Measurements from ENCODE around the gene TBC1D22A.

Gene TBC1D22A

DNA sequence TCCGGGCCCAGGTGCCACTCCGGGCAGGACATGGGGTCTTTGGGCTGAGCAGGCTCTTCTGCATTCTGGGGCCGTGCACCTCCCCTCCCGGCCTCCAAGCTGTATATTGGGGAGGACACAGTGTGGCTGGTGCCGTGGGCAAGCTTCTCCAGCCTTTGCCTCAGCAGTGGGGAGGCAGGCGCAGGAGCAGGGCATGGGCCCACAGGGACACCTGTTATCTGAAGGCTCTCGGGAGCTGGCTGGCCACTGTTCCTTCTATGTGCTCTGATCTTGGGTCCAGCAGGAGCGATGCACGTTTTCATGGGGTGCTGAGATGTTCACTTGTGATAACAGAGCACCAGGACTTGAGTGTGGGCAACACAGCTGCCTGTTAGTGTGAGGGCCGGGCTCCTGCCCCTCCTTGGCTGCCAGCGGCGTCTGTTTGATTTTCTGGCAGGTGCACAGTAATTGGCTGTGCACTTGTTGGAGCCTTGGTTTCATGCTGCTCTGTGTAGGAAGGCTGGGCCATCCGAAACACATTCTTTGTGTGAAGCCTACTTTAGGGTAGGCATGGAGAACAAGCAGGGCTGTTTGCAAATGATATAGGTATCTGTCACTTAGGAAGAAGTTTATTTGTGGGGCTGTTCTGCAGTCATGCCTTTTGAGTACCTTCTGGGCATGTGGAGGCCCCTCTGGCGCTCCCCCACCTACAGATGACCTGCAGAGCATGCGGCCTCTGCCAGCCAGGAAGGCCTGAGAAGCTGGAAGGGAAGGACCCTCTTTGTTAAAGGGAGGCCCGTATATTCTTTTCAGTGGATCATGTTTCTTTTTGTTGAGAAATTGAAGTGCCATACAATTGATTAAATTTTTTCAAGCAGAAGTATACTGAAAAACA lies 201.5 kb downstream of the TBC1D22A start:
- H3K9me3 Mint-ChIP-seq: no peaks in the 10 kb centered on the region
- ATAC-seq (replicated peaks): no peak
- H3K27ac Mint-ChIP-seq: no peak overlapping the region
- H3K4me1 Mint-ChIP-seq: peaks cover 34 to 48% of the 10 kb centered on the region in 2 donors
- DNase-seq: no peak
- H3K27me3 Mint-ChIP-seq: no peaks in the 10 kb centered on the region
- no peak overlapping the region for H3K4me3 Mint-ChIP-seq
- peaks cover 31 to 32% of the 10 kb centered on the region in 2 donors for H3K36me3 Mint-ChIP-seq

DNA sequence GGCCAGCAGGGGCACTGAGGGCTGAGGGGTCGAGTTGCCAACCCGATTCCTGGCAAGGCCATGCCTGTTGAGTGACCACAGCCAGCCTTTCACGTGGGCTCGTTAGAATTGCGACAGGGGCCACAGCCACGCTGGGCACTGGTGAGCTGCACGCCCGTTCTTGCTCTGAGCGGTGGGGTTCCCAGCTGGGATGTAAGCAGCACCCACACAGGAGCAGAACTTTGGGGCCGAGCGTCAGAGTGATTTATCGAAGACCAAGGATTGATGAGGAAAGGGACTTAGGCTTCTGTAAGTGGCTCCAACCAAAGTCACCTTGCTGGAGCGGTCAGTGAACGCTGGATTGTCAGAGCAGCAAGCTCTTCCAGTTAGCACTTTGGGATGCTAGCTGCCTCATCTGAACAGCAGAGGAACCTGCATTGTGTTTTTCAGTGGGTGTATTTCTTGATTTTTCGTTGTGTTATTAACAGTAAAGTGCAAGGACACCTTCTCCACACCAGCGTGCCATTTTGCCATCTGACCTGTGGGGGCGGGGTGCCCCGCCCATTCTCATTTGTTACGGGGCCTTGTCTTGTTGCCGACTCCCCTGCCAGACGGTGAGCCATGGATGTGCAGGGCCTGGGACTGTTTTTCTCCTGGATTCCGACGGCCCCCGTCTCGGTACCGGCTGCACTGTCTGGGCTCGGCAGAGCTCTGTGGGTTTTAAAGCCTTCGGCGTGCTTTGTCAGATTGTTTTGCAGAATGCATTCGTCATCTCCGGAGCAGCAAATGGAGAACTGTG lies 202.5 kb downstream of the TBC1D22A start:
- ATAC-seq (replicated peaks): no peak
- no peak overlapping the region for H3K4me3 Mint-ChIP-seq
- H3K9me3 Mint-ChIP-seq: no peaks in the 10 kb centered on the region
- peaks cover 41 to 59% of the 10 kb centered on the region in 2 donors for H3K4me1 Mint-ChIP-seq
- DNase-seq: no peak
- no peaks in the 10 kb centered on the region for H3K27me3 Mint-ChIP-seq
- H3K36me3 Mint-ChIP-seq: peaks cover 28 to 29% of the 10 kb centered on the region in 2 donors
- H3K27ac Mint-ChIP-seq: no peak overlapping the region

DNA sequence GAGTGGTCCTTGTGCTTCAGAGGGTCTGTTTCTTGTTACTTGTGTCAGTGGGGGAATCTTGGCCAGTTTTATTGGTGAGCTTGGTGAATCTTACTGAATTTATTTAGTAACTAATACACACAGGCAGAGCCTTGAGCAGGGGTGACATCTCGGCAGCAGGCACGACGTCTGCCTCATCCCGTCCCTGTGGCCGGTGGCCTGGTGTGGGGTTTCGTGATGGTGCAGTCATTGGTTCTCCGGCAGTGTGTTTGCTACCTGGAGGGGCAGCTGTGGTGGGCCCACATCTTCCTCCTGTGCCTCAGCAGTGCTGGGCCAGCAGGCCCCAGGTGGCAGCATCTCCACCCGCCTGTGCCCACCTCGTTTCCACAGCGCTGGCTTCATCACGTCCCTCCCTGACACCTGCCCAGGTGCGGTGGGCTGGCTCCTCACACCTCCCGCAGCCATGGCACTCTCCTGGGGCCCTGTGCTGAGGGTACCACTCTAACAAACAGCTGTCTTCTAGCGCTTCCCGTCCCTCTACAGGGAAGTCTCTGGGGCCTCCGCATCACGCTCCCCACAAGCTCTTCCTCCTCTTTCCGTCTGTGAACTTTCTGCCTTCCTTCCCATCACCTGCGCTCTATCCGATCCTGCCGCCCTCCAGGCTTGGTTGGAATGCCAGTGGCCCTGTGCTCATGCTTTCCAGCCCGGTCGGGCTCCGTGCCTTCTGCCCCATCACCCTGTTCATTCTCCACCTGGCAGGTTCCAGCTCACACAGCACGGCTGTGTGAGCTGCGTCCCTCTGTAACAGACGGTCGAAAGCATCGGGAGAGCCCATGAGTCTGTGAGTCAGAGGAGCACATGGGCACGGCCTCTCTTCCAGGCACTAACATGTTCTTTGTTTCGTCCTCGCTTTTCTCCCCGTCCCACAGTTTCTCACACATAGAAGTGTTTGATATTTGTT lies 203.4 kb downstream of the TBC1D22A start:
- no peak overlapping the region for H3K27ac Mint-ChIP-seq
- no peak for ATAC-seq (replicated peaks)
- H3K36me3 Mint-ChIP-seq: peaks cover 28 to 33% of the 10 kb centered on the region in 2 donors

DNA sequence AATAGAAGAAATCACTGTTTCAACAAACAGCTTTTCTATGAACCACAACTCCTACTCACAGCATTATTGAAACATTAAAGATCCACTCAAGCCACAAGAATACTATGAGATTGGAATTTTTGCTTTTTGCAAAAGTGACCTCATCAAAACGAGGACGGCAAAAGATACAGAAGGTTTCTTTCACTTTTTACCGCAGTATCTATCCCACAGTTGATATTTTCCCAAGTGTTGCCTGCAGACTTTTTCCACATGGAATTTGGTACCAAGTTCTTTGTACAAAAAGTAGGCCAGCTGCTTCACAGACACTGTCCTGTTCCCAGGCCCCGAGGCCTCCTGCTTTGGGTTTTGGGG lies 204.0 kb downstream of the TBC1D22A start:
- DNase-seq (no peak), ATAC-seq (replicated peaks) (no peak)
- Mint-ChIP-seq H3K4me3 (no peak overlapping the region), H3K27ac (no peak overlapping the region), H3K4me1 (peaks cover 54 to 73% of the 10 kb centered on the region in 2 donors), H3K9me3 (no peaks in the 10 kb centered on the region), H3K36me3 (peaks cover 26 to 33% of the 10 kb centered on the region in 2 donors), H3K27me3 (no peaks in the 10 kb centered on the region)

More for the DNA sequence above, 203.4 kb downstream of the TBC1D22A start:
- DNase-seq: no peak
- Mint-ChIP-seq H3K9me3 (no peaks in the 10 kb centered on the region), H3K27me3 (no peaks in the 10 kb centered on the region), H3K4me1 (peaks cover 49 to 68% of the 10 kb centered on the region in 2 donors), H3K4me3 (no peak overlapping the region)

DNA sequence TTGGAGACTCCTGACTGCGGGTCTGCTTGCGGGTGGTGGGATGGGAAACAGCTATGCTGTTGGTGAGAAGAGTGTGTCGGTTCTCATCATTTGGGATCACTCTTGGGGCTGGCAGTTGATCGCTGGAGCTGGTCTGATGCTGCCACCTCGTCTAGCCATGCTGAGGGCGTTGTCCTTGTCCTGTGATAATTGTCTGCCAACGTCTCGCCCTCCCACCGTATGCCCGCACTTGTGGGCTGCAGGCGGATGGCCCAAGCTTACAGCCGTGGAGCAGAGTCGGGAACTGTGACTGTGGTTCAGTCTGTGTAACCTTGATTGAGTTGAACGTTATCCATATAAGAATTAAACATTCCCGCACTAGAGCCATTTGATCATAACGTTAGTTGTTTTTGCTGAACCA lies 204.4 kb downstream of the TBC1D22A start:
- Mint-ChIP-seq H3K9me3 (no peaks in the 10 kb centered on the region), H3K27ac (no peak overlapping the region), H3K4me3 (no peak overlapping the region), H3K4me1 (peaks cover 50 to 73% of the 10 kb centered on the region in 2 donors), H3K27me3 (no peaks in the 10 kb centered on the region), H3K36me3 (peaks cover 22 to 29% of the 10 kb centered on the region in 2 donors)
- DNase-seq (no peak), ATAC-seq (replicated peaks) (no peak)

DNA sequence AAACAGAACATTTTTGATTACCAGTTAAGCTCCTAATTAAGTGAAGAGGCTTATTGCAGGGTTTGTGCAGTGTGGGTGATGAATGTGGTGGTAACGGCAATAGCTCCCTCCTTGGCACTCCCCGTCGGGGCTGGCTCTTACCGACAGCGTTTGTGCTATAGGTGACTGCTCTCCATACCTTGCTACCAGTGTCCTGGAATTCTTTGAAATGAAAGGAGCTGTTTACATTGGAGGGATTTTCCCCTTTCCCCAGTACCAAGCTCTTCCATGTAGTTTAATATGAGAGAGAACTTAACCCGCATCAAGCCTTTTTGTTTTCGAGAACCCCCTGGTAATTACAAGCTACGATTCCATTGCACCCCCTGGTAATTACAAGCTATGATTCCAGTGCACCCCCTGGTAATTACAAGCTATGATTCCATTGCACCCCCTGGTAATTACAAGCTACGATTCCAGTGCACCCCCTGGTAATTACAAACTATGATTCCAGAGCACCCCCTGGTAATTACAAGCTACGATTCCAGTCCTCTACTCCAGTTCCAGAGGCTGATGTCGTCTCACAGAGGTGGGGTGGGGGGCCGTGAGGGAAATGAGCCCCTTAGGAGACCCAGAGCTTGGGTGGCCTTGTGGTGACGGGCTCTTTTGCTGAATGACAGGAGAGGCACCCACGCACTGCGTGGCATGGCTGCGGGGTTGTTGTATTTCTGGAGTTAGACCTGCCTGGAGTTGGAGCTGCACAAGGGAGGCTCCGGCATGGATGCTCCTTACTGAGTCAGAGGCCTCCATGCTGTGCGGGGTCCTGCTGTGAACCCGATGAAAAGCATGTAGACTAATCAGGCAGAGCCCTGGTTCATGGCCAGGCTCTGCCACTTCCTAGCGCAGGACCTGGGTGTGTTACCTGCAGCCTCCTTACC lies 205.3 kb downstream of the TBC1D22A start:
- Mint-ChIP-seq H3K4me1 (peaks cover 55 to 78% of the 10 kb centered on the region in 2 donors), H3K4me3 (no peak overlapping the region), H3K27me3 (no peaks in the 10 kb centered on the region), H3K9me3 (no peaks in the 10 kb centered on the region), H3K36me3 (peaks cover 25 to 30% of the 10 kb centered on the region in 2 donors), H3K27ac (no peak overlapping the region)
- no peak for ATAC-seq (replicated peaks)
- DNase-seq: no peak

DNA sequence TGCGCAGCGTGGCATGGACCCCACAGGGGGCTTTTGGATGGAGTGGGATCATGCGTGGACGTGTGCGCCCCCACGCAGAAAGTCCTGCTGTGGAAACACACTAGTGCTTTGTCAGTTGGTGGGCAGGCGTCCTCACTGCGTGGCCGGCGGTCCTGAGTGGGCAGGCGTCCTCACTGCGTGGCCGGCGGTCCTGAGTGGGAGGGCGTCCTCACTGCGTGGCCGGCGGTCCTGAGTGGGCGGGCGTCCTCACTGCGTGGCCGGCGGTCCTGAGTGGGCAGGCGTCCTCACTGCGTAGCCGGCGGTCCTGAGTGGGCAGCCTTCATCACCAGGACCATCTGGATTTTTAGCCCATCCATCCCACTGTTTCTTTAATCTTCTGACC lies 205.9 kb downstream of the TBC1D22A start:
- no peaks in the 10 kb centered on the region for H3K27me3 Mint-ChIP-seq
- H3K4me1 Mint-ChIP-seq: peaks cover 55 to 73% of the 10 kb centered on the region in 2 donors
- no peak overlapping the region for H3K27ac Mint-ChIP-seq
- peaks cover 22 to 30% of the 10 kb centered on the region in 2 donors for H3K36me3 Mint-ChIP-seq
- H3K9me3 Mint-ChIP-seq: no peaks in the 10 kb centered on the region
- no peak for DNase-seq
- no peak for ATAC-seq (replicated peaks)
- H3K4me3 Mint-ChIP-seq: no peak overlapping the region

DNA sequence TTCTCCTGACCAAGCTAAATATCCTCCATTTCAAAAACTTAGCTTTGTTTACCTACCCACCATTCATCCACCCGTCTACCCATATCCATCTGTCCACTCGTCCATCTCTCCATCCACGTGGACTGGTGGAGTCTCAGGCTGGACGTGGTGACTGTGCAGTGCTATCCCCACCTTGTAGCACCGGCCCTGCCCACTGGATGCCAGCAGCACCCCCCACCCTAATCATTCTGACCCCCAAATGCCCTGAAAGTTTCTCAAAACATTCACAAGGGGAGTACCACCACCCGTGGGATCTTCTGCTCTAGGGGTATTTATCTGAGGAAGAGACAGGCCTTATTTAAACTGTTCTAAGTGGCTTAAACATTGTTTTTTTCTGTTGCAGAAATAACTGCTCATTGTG lies 206.4 kb downstream of the TBC1D22A start:
- H3K36me3 Mint-ChIP-seq: peaks cover 22 to 30% of the 10 kb centered on the region in 2 donors
- no peak overlapping the region for H3K27ac Mint-ChIP-seq
- H3K4me1 Mint-ChIP-seq: peaks cover 50 to 68% of the 10 kb centered on the region in 2 donors
- H3K9me3 Mint-ChIP-seq: no peaks in the 10 kb centered on the region
- no peak for DNase-seq
- no peaks in the 10 kb centered on the region for H3K27me3 Mint-ChIP-seq
- ATAC-seq (replicated peaks): no peak
- H3K4me3 Mint-ChIP-seq: peak overlapping the region in 1 of 2 donors; percentile 31

DNA sequence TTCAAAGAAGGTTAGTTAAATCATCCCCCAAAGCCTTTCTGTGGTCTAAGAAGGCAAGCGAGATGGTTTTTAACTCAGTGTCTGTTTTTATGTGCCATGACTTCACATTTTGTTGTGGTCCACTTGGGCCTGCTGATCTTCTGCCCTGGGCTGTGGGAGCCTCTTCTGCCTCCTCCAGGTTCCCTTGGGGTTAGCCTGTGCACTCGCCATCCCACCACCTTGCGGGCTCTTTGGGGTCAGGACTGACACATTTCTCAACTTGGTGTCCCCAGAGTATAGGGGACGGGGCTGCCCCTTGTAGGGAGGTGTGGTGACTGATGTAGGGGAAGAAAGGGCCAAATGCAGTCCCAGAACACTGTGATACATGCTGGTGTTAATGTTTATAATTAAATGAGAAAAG lies 207.0 kb downstream of the TBC1D22A start:
- Mint-ChIP-seq H3K9me3 (no peaks in the 10 kb centered on the region), H3K27ac (peak overlapping the region; percentile 26), H3K4me1 (peaks cover 47 to 64% of the 10 kb centered on the region in 2 donors), H3K4me3 (peak overlapping the region; percentile 8 to 30), H3K36me3 (peaks cover 26 to 36% of the 10 kb centered on the region in 2 donors), H3K27me3 (no peaks in the 10 kb centered on the region)
- ATAC-seq (replicated peaks): peak; percentile 96 to 97
- peak; percentile 90 for DNase-seq

DNA sequence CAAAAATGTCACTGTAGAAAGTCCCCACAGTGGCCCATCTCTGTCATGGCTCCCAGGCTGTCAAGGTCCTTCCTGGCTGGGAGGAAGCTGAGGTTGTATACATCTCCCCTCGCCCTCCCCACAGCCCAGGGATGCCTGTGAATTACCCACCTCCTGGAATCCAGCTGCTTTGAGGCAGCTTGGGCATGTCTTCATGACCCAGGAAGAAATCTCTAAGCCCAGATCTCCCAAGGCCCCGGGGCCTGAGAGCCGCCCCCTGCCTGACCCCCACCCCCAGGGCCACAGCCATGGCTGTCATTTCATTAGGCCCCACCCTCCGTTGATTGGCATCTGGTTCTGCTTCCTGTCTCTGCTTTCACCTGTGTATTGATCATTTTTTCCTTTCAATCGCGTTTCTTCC lies 207.5 kb downstream of the TBC1D22A start:
- Mint-ChIP-seq H3K9me3 (no peaks in the 10 kb centered on the region), H3K27ac (peak overlapping the region; percentile 31), H3K36me3 (peaks cover 30 to 38% of the 10 kb centered on the region in 2 donors), H3K4me3 (peak overlapping the region; percentile 5 to 66), H3K27me3 (no peaks in the 10 kb centered on the region), H3K4me1 (peaks cover 47 to 65% of the 10 kb centered on the region in 2 donors)
- peak; percentile 42 to 47 for ATAC-seq (replicated peaks)
- DNase-seq: no peak

DNA sequence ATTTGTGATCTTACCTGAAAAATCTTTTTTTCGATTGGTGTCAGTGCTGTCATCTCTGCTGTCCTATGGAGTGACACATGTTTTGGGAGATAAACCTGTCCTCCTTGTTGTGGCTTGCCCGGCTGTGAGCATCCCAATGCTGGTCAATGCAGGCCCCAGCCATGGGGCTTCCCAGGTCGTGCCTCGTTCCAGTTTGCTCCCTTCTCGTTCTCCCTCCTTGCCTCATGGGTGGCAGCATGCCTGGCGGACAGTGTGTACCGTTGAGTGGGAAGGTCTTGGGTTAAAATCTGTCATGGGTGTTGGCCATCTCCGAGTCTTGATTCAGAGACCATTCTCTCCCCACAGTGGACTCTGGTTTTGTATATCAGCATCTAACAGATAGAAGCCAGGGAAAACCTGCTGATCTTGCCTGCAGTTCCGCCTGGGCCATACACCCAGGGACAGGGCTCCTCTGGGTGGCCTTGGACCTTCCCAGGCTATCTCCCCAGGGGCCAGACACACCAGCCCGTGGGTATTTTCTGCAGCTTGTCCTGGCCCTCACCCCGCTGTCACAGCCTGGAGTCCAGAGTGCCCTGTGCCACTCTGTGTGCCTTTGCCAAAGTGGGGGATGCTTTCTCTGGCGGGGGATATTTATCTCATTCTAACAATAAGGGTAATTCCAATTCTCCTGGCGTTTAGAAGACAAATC lies 208.1 kb downstream of the TBC1D22A start:
- ATAC-seq (replicated peaks) (no peak), DNase-seq (no peak)
- Mint-ChIP-seq H3K4me3 (peak overlapping the region; percentile 5 to 66), H3K9me3 (no peaks in the 10 kb centered on the region), H3K4me1 (peaks cover 49 to 69% of the 10 kb centered on the region in 2 donors), H3K27me3 (no peaks in the 10 kb centered on the region), H3K27ac (peak overlapping the region; percentile 31), H3K36me3 (peaks cover 30 to 38% of the 10 kb centered on the region in 2 donors)

DNA sequence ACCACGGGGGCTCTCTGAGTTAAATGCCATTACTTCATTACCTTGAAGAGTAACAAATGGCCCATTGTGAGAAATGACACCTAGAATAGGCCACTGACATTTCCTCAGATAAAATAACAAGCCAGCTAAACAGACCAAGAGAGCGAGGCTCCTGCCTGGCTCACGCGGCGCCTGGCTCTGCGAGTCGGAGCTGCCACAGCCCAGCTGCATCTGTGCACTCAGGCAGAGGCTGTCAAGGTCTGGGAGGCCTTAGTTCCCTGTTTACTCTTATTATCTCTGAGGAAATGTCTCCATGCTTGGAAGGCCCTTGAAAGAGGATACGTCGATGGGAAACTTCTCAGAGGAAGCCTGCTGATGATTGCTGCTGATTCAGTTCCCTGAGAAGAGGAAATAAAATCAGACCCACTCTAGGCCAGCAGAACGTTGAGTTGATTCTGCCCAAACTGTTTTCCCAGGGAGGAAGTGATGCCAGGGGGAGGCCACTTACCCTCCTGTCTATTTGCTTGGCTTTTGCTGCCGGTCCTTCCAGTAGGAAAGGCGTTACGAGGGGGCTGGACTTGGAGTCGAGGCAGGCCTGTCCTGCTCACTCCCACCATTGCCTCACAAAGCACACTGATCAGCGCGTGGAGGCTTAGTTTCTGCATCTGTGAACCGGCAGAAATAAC lies 208.8 kb downstream of the TBC1D22A start:
- no peaks in the 10 kb centered on the region for H3K27me3 Mint-ChIP-seq
- H3K4me3 Mint-ChIP-seq: peak overlapping the region; percentile 25 to 26
- peaks cover 44 to 65% of the 10 kb centered on the region in 2 donors for H3K4me1 Mint-ChIP-seq
- peak; percentile 39 for DNase-seq
- H3K27ac Mint-ChIP-seq: peak overlapping the region; percentile 75
- peak; percentile 38 to 45 for ATAC-seq (replicated peaks)
- H3K36me3 Mint-ChIP-seq: peaks cover 29 to 35% of the 10 kb centered on the region in 2 donors
- no peaks in the 10 kb centered on the region for H3K9me3 Mint-ChIP-seq
